Heart left ventricle (tissue), 13 donors: ENCODE results near the gene CHST11.

Experiments used
- POLR2A ChIP-seq, 2 donors: fragments of 450-650 bp; IDR thresholded peaks; one replicate each; pipeline ENCODE4 v1.6.1; 2017; ENCODE audit warnings: antibody characterized with exemption in 2 of 2, mild to moderate bottlenecking in 2 of 2, moderate library complexity in 2 of 2
- TF ChIP-seq, protein P1 (sequence below), 12 donors: fragments of 200-600 bp; sonication (generic) in 4 of 12; IDR thresholded peaks; one replicate each; pipeline versions ENCODE4 v1.5.0 to v1.8.0; 2018 to 2022; ENCODE audit warnings: antibody characterized with exemption in 12 of 12, mild to moderate bottlenecking in 5 of 12
- donor health status: ischemic (EF 13 %, LVEDD 7.1; RV severe dilation, severe dysfunction).
- donor health status: DM: no; HTN: yes; CAD: no.
- donor health status: DM: no; HTN: no; CAD: no.
- donor health status: ischemic (EF 25% LVEDD 6.9; RV normal size, moderate dysfunction).
- donor health status: ischemic (EF 25% LVEDD 5.7; RV mildly dilated, moderate dysfunction).
- donor health status: ischemic (EF 35%, LVEDD 5.7; RV mildly dilated, moderate dysfunction).
- donor health status: nonischemic (EF 11% LVEDD 7.7; RV severe dilation, severe dysfunction).
- donor health status: DM: yes; HTN: yes; CAD: no.
- donor health status: PGD.
- donor health status: ischemic (EF 29% LVEDD 5.4; RV normal size, mild dysfunction).
- donor health status: nonischemic (EF 23%, LVEDD 6.1; RV moderate dilation, normal function).

GRCh38 chr12:104747955-104748354, 291.2 kb downstream of the CHST11 start:
- TF ChIP-seq, protein P1, sequence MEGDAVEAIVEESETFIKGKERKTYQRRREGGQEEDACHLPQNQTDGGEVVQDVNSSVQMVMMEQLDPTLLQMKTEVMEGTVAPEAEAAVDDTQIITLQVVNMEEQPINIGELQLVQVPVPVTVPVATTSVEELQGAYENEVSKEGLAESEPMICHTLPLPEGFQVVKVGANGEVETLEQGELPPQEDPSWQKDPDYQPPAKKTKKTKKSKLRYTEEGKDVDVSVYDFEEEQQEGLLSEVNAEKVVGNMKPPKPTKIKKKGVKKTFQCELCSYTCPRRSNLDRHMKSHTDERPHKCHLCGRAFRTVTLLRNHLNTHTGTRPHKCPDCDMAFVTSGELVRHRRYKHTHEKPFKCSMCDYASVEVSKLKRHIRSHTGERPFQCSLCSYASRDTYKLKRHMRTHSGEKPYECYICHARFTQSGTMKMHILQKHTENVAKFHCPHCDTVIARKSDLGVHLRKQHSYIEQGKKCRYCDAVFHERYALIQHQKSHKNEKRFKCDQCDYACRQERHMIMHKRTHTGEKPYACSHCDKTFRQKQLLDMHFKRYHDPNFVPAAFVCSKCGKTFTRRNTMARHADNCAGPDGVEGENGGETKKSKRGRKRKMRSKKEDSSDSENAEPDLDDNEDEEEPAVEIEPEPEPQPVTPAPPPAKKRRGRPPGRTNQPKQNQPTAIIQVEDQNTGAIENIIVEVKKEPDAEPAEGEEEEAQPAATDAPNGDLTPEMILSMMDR (IDR thresholded peaks at IDR 0.05) = no peak
- no peak for TF ChIP-seq POLR2A (IDR thresholded peaks at IDR 0.05)
